Measurements from ENCODE around the gene MVB12B.

Gene MVB12B

GRCh38 chr9:126302730-126303129 lies 23.9 kb upstream of the MVB12B start:
- no peak for TF ChIP-seq CTCF (IDR thresholded peaks at IDR 0.05; ENCODE audit: low read depth, low read length, missing control alignments)
- H3K4me3 ChIP-seq (replicated peaks; ENCODE audit: low read depth, low read length): no peak overlapping the region
- no peak for DNase-seq (ENCODE audit: extremely low read depth, low read depth)

GRCh38 chr9:126303488-126303887 lies 23.1 kb upstream of the MVB12B start:
- no peak for TF ChIP-seq CTCF (IDR thresholded peaks at IDR 0.05; ENCODE audit: low read depth, low read length, missing control alignments)
- H3K4me3 ChIP-seq (replicated peaks; ENCODE audit: low read depth, low read length): no peak overlapping the region
- DNase-seq (ENCODE audit: extremely low read depth, low read depth): no peak

GRCh38 chr9:126304207-126304970 lies 22.2 kb upstream of the MVB12B start:
- DNase-seq (ENCODE audit: extremely low read depth, low read depth): no peak
- no peak for TF ChIP-seq CTCF (IDR thresholded peaks at IDR 0.05; ENCODE audit: low read depth, low read length, missing control alignments)

GRCh38 chr9:126304971-126305320 lies 21.7 kb upstream of the MVB12B start:
- no peak for DNase-seq (ENCODE audit: extremely low read depth, low read depth)
- no peak for TF ChIP-seq CTCF (IDR thresholded peaks at IDR 0.05; ENCODE audit: low read depth, low read length, missing control alignments)
- H3K4me3 ChIP-seq (replicated peaks; ENCODE audit: low read depth, low read length): no peak overlapping the region

More at GRCh38 chr9:126304207-126304970, 22.2 kb upstream of the MVB12B start:
- H3K4me3 ChIP-seq (replicated peaks; ENCODE audit: low read depth, low read length): no peak overlapping the region

GRCh38 chr9:126306071-126306647 lies 20.5 kb upstream of the MVB12B start:
- DNase-seq (ENCODE audit: extremely low read depth, low read depth): no peak
- TF ChIP-seq CTCF (IDR thresholded peaks at IDR 0.05; ENCODE audit: low read depth, low read length, missing control alignments): no peak
- H3K4me3 ChIP-seq (replicated peaks; ENCODE audit: low read depth, low read length): no peak overlapping the region

GRCh38 chr9:126307322-126308061 lies 19.1 kb upstream of the MVB12B start:
- TF ChIP-seq CTCF (IDR thresholded peaks at IDR 0.05; ENCODE audit: low read depth, low read length, missing control alignments): no peak
- DNase-seq (ENCODE audit: extremely low read depth, low read depth): no peak
- no peak overlapping the region for H3K4me3 ChIP-seq (replicated peaks; ENCODE audit: low read depth, low read length)

Data from HFF-Myc (cell line).